GM23338 (cell line): ENCODE data around the gene HERC2. TPM values are rescaled to one million over a fixed set of nuclear protein-coding genes. Genes with fewer than 3 reads are reported as not detected.
"Not testable (repeated sequence)": the region's sequence is repeated elsewhere in the genome, so short reads cannot be mapped to it uniquely, and the experiment has no call there.

Source experiments
- ATAC-seq: fragments of 200-7000 bp; cut with Tn5 transposase; 3 replicates; pipeline ENCODE4 v1.9.1; 2020
- DNase-seq: peaks from one replicate; pipeline ENCODE4 v3.0.0-alpha.2; 2015; ENCODE audit warnings: low spot score
- H2AFZ ChIP-seq: fragments of 200-600 bp; sonication (generic); 2 replicates; pipeline ENCODE4 v1.8.0; 2016; ENCODE audit warnings: antibody characterized with exemption, mild to moderate bottlenecking, moderate library complexity
- H3F3A ChIP-seq: fragments of 200-600 bp; sonication (generic); replicated peaks from 2 replicates; pipeline ENCODE4 v1.8.0; 2017; ENCODE audit warnings: antibody characterized with exemption, mixed run types, low read depth
- H3K27ac ChIP-seq: fragments of 200-600 bp; sonication (generic); 2 replicates; pipeline ENCODE4 v1.6.1; 2016; ENCODE audit warnings: low read depth
- H3K27me3 ChIP-seq: fragments of 200-600 bp; sonication (generic); 2 replicates; pipeline ENCODE4 v1.8.0; 2016; ENCODE audit warnings: mild to moderate bottlenecking, mixed run types, moderate library complexity; ENCODE audit not compliant: insufficient read depth
- H3K36me3 ChIP-seq: fragments of 200-600 bp; sonication (generic); 2 replicates; pipeline ENCODE4 v1.8.0; 2016; ENCODE audit warnings: mild to moderate bottlenecking; ENCODE audit not compliant: insufficient read depth
- H3K4me1 ChIP-seq: fragments of 200-600 bp; sonication (generic); 2 replicates; pipeline ENCODE4 v1.8.0; 2016; ENCODE audit warnings: mild to moderate bottlenecking, moderate library complexity; ENCODE audit not compliant: insufficient read depth
- H3K4me2 ChIP-seq: fragments of 200-600 bp; sonication (generic); 2 replicates; pipeline ENCODE4 v1.7.1; 2017; ENCODE audit warnings: mixed run types
- H3K4me3 ChIP-seq: fragments of 200-600 bp; sonication (generic); 2 replicates; pipeline ENCODE4 v1.6.1; 2016; ENCODE audit warnings: mixed run types
- H3K79me2 ChIP-seq: fragments of 200-600 bp; sonication (generic); replicated peaks from 2 replicates; pipeline ENCODE4 v1.8.0; 2017; ENCODE audit warnings: mild to moderate bottlenecking; ENCODE audit not compliant: insufficient read depth
- H3K9me2 ChIP-seq: fragments of 200-600 bp; sonication (generic); 2 replicates; pipeline ENCODE4 v1.8.0; 2017; ENCODE audit not compliant: insufficient read depth
- H4K20me1 ChIP-seq: fragments of 200-600 bp; sonication (generic); replicated peaks from 2 replicates; pipeline ENCODE4 v1.8.0; 2017; ENCODE audit warnings: mild to moderate bottlenecking; ENCODE audit not compliant: insufficient read depth
- H3K27ac Mint-ChIP-seq: 2 replicates; pipeline ENCODE4 v1.8.0; 2020; ENCODE audit warnings: inconsistent platforms, mild to moderate bottlenecking, moderate library complexity, mixed read lengths
- H3K27me3 Mint-ChIP-seq: 3 replicates; pipeline ENCODE4 v1.8.0; 2022; ENCODE audit warnings: low read depth, mild to moderate bottlenecking, moderate library complexity, mixed read lengths, inconsistent platforms; ENCODE audit not compliant: insufficient read depth, poor library complexity
- H3K36me3 Mint-ChIP-seq: 3 replicates; pipeline ENCODE4 v1.8.0; 2021; ENCODE audit warnings: low read depth, mild to moderate bottlenecking, inconsistent platforms, moderate library complexity, mixed read lengths
- H3K4me1 Mint-ChIP-seq: 3 replicates; pipeline ENCODE4 v1.8.0; 2020; ENCODE audit warnings: mild to moderate bottlenecking, inconsistent platforms, mixed read lengths
- H3K4me3 Mint-ChIP-seq: 3 replicates; pipeline ENCODE4 v1.8.0; 2021; ENCODE audit warnings: moderate library complexity, mild to moderate bottlenecking, inconsistent platforms, mixed read lengths
- H3K9me3 Mint-ChIP-seq: 3 replicates; pipeline ENCODE4 v1.8.0; 2020; ENCODE audit warnings: moderate library complexity, mild to moderate bottlenecking, inconsistent platforms, mixed read lengths
- NANOG ChIP-seq: IDR thresholded peaks from 2 replicates; pipeline ENCODE4 v1.6.1; 2016; ENCODE audit warnings: antibody characterized with exemption, borderline replicate concordance
- STAT1 ChIP-seq: IDR thresholded peaks from one replicate; pipeline ENCODE4 v1.6.1; 2016; ENCODE audit warnings: antibody characterized with exemption; ENCODE audit not compliant: unreplicated experiment
- polyA plus RNA-seq: library from polyadenylated mRNA; unstranded; fragments of >200 nt; fragmentation: Nextera tagmentation; extraction: Ambion mirVana; gene quantifications from 2 replicates; pipeline ENCODE4 v1.2.1, GENCODE V29; 2016
- total RNA-seq: library from RNA; depleted of rRNA; stranded (reverse); fragments of >200 nt; shearing (Covaris generic); gene quantifications from 2 replicates; pipeline ENCODE4 v1.2.3, GENCODE V29; 2014
- TF ChIP-seq, protein P1 (sequence below): IDR thresholded peaks from one replicate; pipeline ENCODE4 v1.6.1; 2018; ENCODE audit warnings: antibody characterized with exemption; ENCODE audit not compliant: unreplicated experiment

Gene HERC2
- total and polyA plus RNA-seq, 2 experiments from 2014 or later = 71.3 to 80.7 TPM

GRCh38 chr15:28140062-28140461 is 181.9 kb downstream of the HERC2 start:
- Histone ChIP-seq H3K9me2 (no peaks in the 10 kb centered on the region), H3K36me3 (peaks cover 4% of the 10 kb centered on the region; the same call in 1 of the 2 replicates), H3K27me3 (no peaks in the 10 kb centered on the region), H3K4me2 (no peak overlapping the region), H2AFZ (no peak overlapping the region), H3K4me3 (no peak overlapping the region), H3K4me1 (no peaks in the 10 kb centered on the region), H3F3A (no peaks in the 10 kb centered on the region), H4K20me1 (no peaks in the 10 kb centered on the region), H3K79me2 (no peaks in the 10 kb centered on the region), H3K27ac (no peak overlapping the region)
- H3K27me3 Mint-ChIP-seq = no peaks in the 10 kb centered on the region
- peaks cover 5% of the 10 kb centered on the region; the same call in 2 of the 3 replicates for H3K4me1 Mint-ChIP-seq
- peaks cover 63% of the 10 kb centered on the region for H3K36me3 Mint-ChIP-seq
- TF ChIP-seq STAT1 (no peak), NANOG (no peak)
- TF ChIP-seq, protein P1, sequence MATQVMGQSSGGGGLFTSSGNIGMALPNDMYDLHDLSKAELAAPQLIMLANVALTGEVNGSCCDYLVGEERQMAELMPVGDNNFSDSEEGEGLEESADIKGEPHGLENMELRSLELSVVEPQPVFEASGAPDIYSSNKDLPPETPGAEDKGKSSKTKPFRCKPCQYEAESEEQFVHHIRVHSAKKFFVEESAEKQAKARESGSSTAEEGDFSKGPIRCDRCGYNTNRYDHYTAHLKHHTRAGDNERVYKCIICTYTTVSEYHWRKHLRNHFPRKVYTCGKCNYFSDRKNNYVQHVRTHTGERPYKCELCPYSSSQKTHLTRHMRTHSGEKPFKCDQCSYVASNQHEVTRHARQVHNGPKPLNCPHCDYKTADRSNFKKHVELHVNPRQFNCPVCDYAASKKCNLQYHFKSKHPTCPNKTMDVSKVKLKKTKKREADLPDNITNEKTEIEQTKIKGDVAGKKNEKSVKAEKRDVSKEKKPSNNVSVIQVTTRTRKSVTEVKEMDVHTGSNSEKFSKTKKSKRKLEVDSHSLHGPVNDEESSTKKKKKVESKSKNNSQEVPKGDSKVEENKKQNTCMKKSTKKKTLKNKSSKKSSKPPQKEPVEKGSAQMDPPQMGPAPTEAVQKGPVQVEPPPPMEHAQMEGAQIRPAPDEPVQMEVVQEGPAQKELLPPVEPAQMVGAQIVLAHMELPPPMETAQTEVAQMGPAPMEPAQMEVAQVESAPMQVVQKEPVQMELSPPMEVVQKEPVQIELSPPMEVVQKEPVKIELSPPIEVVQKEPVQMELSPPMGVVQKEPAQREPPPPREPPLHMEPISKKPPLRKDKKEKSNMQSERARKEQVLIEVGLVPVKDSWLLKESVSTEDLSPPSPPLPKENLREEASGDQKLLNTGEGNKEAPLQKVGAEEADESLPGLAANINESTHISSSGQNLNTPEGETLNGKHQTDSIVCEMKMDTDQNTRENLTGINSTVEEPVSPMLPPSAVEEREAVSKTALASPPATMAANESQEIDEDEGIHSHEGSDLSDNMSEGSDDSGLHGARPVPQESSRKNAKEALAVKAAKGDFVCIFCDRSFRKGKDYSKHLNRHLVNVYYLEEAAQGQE = no peak
- H3K4me3 Mint-ChIP-seq = no peak overlapping the region
- no peak for DNase-seq
- H3K27ac Mint-ChIP-seq = no peak overlapping the region
- no peak for ATAC-seq
- H3K9me3 Mint-ChIP-seq = no peaks in the 10 kb centered on the region

GRCh38 chr15:28137408-28138039 is 184.5 kb downstream of the HERC2 start:
- peaks cover 13% of the 10 kb centered on the region for H3K4me1 ChIP-seq
- not testable (repeated sequence) for H3F3A ChIP-seq, H3K27ac Mint-ChIP-seq, ATAC-seq, DNase-seq, H3K79me2 ChIP-seq, H3K27ac ChIP-seq, H4K20me1 ChIP-seq, H3K36me3 ChIP-seq, H2AFZ ChIP-seq, H3K4me2 ChIP-seq, H3K9me2 ChIP-seq, H3K27me3 Mint-ChIP-seq, H3K4me3 Mint-ChIP-seq, H3K27me3 ChIP-seq, H3K9me3 Mint-ChIP-seq, H3K4me3 ChIP-seq
- H3K36me3 Mint-ChIP-seq = peaks cover 61% of the 10 kb centered on the region
- H3K4me1 Mint-ChIP-seq = peaks cover 25% of the 10 kb centered on the region

DNA sequence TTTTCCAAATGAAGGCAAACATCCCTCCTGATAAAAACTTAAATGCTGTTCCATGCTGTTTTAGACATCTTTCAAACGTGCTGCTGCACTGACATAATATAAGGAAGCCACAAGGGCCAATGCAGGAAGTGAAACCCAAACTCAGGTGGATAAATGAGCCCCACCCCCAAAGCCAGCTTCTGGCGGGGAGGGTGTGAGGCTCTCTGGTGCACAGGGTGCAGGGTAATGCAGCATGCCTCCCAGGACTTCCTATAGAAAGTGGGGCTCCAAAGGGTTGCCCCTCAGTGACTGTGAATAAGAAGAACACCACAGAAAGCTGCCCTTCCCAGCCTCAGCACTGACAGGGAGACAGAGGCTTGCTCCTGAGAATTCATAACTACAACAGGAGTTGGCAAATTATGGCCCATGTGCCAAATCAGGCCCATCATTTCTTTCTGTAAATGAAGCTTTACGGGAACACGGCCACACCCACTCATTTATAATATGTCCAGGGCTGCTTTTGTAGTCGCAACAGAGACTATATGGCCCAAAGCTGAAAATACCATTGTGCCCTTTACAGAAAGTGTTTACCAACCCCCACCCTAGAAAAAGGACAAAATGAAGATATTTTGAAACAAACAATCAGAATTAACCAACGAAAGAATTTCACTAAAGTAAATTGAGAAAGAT is 185.6 kb downstream of the HERC2 start:
- H3K4me2 ChIP-seq, H3K4me3 Mint-ChIP-seq, H4K20me1 ChIP-seq, H2AFZ ChIP-seq, H3K27me3 ChIP-seq, H3K27ac Mint-ChIP-seq, DNase-seq, H3K27me3 Mint-ChIP-seq, H3K9me2 ChIP-seq, H3K79me2 ChIP-seq, H3K4me3 ChIP-seq, H3F3A ChIP-seq, H3K36me3 ChIP-seq, H3K9me3 Mint-ChIP-seq, H3K27ac ChIP-seq: not testable (repeated sequence)
- ATAC-seq = peak; percentile 77
- peaks cover 15% of the 10 kb centered on the region for H3K4me1 ChIP-seq
- Mint-ChIP-seq H3K4me1 (peaks cover 30% of the 10 kb centered on the region), H3K36me3 (peaks cover 58% of the 10 kb centered on the region)
